Liver (tissue), 9 donors: ENCODE data around the gene WIPF2. TPM values are rescaled to one million over a fixed set of nuclear protein-coding genes. Genes with fewer than 3 reads are reported as not detected.

Experiments used
- DNase-seq: peaks from one replicate; pipeline ENCODE4 v3.0.0-alpha.2; 2017; ENCODE audit warnings: low spot score
- H3K27ac ChIP-seq, 2 donors: one replicate each; pipeline ENCODE4 v1.7.0; 2013; ENCODE audit warnings: inconsistent platforms in 2 of 2, low read length in 2 of 2, control low read depth in 1 of 2, low read depth in 1 of 2, mild to moderate bottlenecking in 1 of 2
- H3K27me3 ChIP-seq, 4 donors: one replicate each; pipeline versions ENCODE4 v1.6.1 to v1.7.0; 2013; ENCODE audit warnings: low read length in 3 of 4, inconsistent platforms in 1 of 4, mild to moderate bottlenecking in 1 of 4, moderate library complexity in 1 of 4; ENCODE audit not compliant: control insufficient read depth in 4 of 4, insufficient read depth in 4 of 4
- H3K36me3 ChIP-seq, 4 donors: one replicate each; pipeline versions ENCODE4 v1.6.1 to v1.7.0; 2013; ENCODE audit warnings: low read length in 3 of 4, mild to moderate bottlenecking in 3 of 4, low read depth in 1 of 4, moderate library complexity in 1 of 4; ENCODE audit not compliant: control insufficient read depth in 4 of 4, insufficient read depth in 3 of 4
- H3K4me1 ChIP-seq, 4 donors: one replicate each; pipeline versions ENCODE4 v1.6.1 to v1.7.0; 2013; ENCODE audit warnings: low read length in 3 of 4, mild to moderate bottlenecking in 3 of 4, moderate library complexity in 1 of 4; ENCODE audit not compliant: control insufficient read depth in 4 of 4, insufficient read depth in 4 of 4
- H3K4me3 ChIP-seq, 3 donors: one replicate each; pipeline versions ENCODE4 v1.6.1 to v1.7.0; 2013; ENCODE audit warnings: low read length in 3 of 3, control low read depth in 1 of 3, low read depth in 1 of 3, mild to moderate bottlenecking in 1 of 3
- H3K9ac ChIP-seq, 2 donors: one replicate each; pipeline ENCODE4 v1.7.0; 2013; ENCODE audit warnings: low read length in 2 of 2, mild to moderate bottlenecking in 2 of 2, moderate library complexity in 2 of 2, control low read depth in 1 of 2, low read depth in 1 of 2
- H3K9me3 ChIP-seq, 4 donors: one replicate each; pipeline versions ENCODE4 v1.6.1 to v1.7.0; 2013; ENCODE audit warnings: low read length in 3 of 4; ENCODE audit not compliant: control insufficient read depth in 4 of 4
- EGR1 ChIP-seq, 2 donors: IDR thresholded peaks; 2 replicates each; pipeline ENCODE4 v1.6.1; 2016 to 2018; ENCODE audit warnings: antibody characterized with exemption in 2 of 2, low read depth in 2 of 2
- FOXA1 ChIP-seq: IDR thresholded peaks from 2 replicates; pipeline ENCODE4 v1.6.1; 2016; ENCODE audit warnings: antibody characterized with exemption
- FOXA2 ChIP-seq: IDR thresholded peaks from 2 replicates; pipeline ENCODE4 v1.6.1; 2016; ENCODE audit warnings: antibody characterized with exemption
- GABPA ChIP-seq, 2 donors: IDR thresholded peaks in 1 of 2; conservative IDR thresholded peaks in 1 of 2; 2 replicates each; pipeline ENCODE4 v1.6.1; 2016; ENCODE audit warnings: antibody characterized with exemption in 2 of 2, mild to moderate bottlenecking in 1 of 2, moderate library complexity in 1 of 2
- HNF4A ChIP-seq, 2 donors: conservative IDR thresholded peaks; 2 replicates each; pipeline ENCODE4 v1.6.1; 2016; ENCODE audit warnings: antibody characterized with exemption in 2 of 2, mild to moderate bottlenecking in 2 of 2
- HNF4G ChIP-seq: IDR thresholded peaks from 2 replicates; pipeline ENCODE4 v1.6.1; 2016; ENCODE audit warnings: antibody characterized with exemption
- JUND ChIP-seq, 2 donors: IDR thresholded peaks; 2 replicates each; pipeline ENCODE4 v1.6.1; 2016; ENCODE audit warnings: antibody characterized with exemption in 2 of 2
- NR2F2 ChIP-seq: IDR thresholded peaks from 2 replicates; pipeline ENCODE4 v1.6.1; 2016; ENCODE audit warnings: antibody characterized with exemption
- RAD21 ChIP-seq, 2 donors: IDR thresholded peaks; 2 replicates each; pipeline ENCODE4 v1.6.1; 2016; ENCODE audit warnings: antibody characterized with exemption in 2 of 2, mild to moderate bottlenecking in 2 of 2
- RXRA ChIP-seq, 2 donors: IDR thresholded peaks; 2 replicates each; pipeline ENCODE4 v1.6.1; 2017 to 2018; ENCODE audit warnings: antibody characterized with exemption in 2 of 2, mild to moderate bottlenecking in 1 of 2
- SP1 ChIP-seq: IDR thresholded peaks from 2 replicates; pipeline ENCODE4 v1.6.1; 2018; ENCODE audit warnings: antibody characterized with exemption, mild to moderate bottlenecking
- TAF1 ChIP-seq: conservative IDR thresholded peaks from 2 replicates; pipeline ENCODE4 v1.6.1; 2016; ENCODE audit warnings: antibody characterized with exemption, mild to moderate bottlenecking
- YY1 ChIP-seq: IDR thresholded peaks from 2 replicates; pipeline ENCODE4 v1.6.1; 2016; ENCODE audit warnings: antibody characterized with exemption, mild to moderate bottlenecking
- WGBS: extraction: QIAGEN DNeasy Blood & Tissue Kit; methylation state at CpG from one replicate; pipeline ENCODE4 v1.1.7; 2013; 5-methylcytosine and 5-hydroxymethylcytosine counted together
- polyA plus RNA-seq, 2 donors: library from polyadenylated mRNA; stranded (reverse) in 1 of 2; unstranded in 1 of 2; fragments of 200-250 nt in 1 of 2; fragments of >200 nt in 1 of 2; fragmentation: Nextera tagmentation in 1 of 2; extraction: Ambion mirVana in 1 of 2; gene quantifications; one replicate each; pipeline versions ENCODE4 v1.2.1 to v1.2.3, GENCODE V29; 2013 to 2015
- total RNA-seq, 2 donors: library from RNA; depleted of rRNA; stranded (reverse); fragments of >200 nt; gene quantifications; one replicate each; pipeline ENCODE4 v1.2.3, GENCODE V29; 2014
- TF ChIP-seq, protein P1 (sequence below): IDR thresholded peaks from 2 replicates; pipeline ENCODE4 v1.6.1; 2016; ENCODE audit warnings: antibody characterized with exemption
- TF ChIP-seq, protein P2 (sequence below): IDR thresholded peaks from 2 replicates; pipeline ENCODE4 v1.6.1; 2016; ENCODE audit warnings: antibody characterized with exemption
- TF ChIP-seq, protein P3 (sequence below): IDR thresholded peaks from 2 replicates; pipeline ENCODE4 v1.6.1; 2016; ENCODE audit warnings: antibody characterized with exemption
- TF ChIP-seq, protein P4 (sequence below): fragments of 150-350 bp; IDR thresholded peaks from 2 replicates; pipeline ENCODE4 v1.5.1; 2017; ENCODE audit warnings: improper control_type of control experiment, low read depth, low read length; ENCODE audit not compliant: missing input control
- TF ChIP-seq, protein P5 (sequence below): IDR thresholded peaks from 2 replicates; pipeline ENCODE4 v1.6.1; 2016; ENCODE audit warnings: antibody characterized with exemption, mild to moderate bottlenecking
- donor health status: healthy.
- donor health status: healthy.
- donor health status: healthy.
- donor health status: healthy.
- donor health status: healthy.

WIPF2 gene
- total and polyA plus RNA-seq, 4 donors = 4.4 to 5.6 (median 5.2) TPM

DNA sequence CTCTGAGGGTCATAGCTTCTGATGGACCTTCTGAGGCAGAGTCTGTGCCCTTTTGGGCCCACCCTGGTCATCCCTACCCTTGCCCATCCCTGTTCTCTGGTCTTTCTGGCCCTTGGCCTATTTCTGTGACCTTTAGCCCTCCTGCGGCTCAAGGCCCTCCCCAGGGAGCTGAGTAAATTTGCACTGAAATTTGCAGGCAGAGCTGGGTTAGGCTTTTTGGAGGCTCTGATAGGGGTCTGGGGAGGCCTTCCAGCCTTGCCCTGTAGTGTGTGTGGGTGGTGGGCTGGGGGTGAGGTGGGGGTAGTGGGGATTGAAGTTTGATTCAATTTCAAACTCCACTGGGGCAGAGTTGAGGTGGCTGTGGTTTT, 107.7 kb downstream of the WIPF2 start:
- Histone ChIP-seq H3K36me3 (no peaks in the 10 kb centered on the region), H3K9me3 (no peaks in the 10 kb centered on the region), H3K27me3 (no peaks in the 10 kb centered on the region), H3K9ac (peak overlapping the region in 1 of 2 donors; percentile 18), H3K4me3 (peak overlapping the region in 1 of 3 donors; percentile 9), H3K4me1 (peaks cover 39 to 98% (median 89%) of the 10 kb centered on the region in 4 donors), H3K27ac (peak overlapping the region; percentile 75 to 84)
- WGBS = 9% methylated on average over 1 of the region's 1 CpG
- TF ChIP-seq FOXA2 (no peak), RXRA (IDR thresholded peaks at IDR 0.05) (peak in 1 of 2 donors; percentile 30), SP1 (peak; percentile 52), JUND (IDR thresholded peaks at IDR 0.05) (no peak), HNF4A (conservative IDR thresholded peaks at IDR 0.05) (peak; percentile 50 to 57), GABPA (IDR thresholded peaks at IDR 0.05 in 1 of 2, conservative IDR thresholded peaks at IDR 0.05 in 1 of 2) (no peak), NR2F2 (peak; percentile 92), FOXA1 (no peak), RAD21 (IDR thresholded peaks at IDR 0.05) (no peak), EGR1 (IDR thresholded peaks at IDR 0.05; ENCODE audit: low read depth in 2 of 2) (no peak), TAF1 (no peak), YY1 (no peak), HNF4G (peak; percentile 7)
- TF ChIP-seq, protein P1, sequence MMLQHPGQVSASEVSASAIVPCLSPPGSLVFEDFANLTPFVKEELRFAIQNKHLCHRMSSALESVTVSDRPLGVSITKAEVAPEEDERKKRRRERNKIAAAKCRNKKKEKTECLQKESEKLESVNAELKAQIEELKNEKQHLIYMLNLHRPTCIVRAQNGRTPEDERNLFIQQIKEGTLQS = no peak
- TF ChIP-seq, protein P2, sequence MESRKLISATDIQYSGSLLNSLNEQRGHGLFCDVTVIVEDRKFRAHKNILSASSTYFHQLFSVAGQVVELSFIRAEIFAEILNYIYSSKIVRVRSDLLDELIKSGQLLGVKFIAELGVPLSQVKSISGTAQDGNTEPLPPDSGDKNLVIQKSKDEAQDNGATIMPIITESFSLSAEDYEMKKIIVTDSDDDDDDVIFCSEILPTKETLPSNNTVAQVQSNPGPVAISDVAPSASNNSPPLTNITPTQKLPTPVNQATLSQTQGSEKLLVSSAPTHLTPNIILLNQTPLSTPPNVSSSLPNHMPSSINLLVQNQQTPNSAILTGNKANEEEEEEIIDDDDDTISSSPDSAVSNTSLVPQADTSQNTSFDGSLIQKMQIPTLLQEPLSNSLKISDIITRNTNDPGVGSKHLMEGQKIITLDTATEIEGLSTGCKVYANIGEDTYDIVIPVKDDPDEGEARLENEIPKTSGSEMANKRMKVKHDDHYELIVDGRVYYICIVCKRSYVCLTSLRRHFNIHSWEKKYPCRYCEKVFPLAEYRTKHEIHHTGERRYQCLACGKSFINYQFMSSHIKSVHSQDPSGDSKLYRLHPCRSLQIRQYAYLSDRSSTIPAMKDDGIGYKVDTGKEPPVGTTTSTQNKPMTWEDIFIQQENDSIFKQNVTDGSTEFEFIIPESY = no peak
- TF ChIP-seq, protein P3, sequence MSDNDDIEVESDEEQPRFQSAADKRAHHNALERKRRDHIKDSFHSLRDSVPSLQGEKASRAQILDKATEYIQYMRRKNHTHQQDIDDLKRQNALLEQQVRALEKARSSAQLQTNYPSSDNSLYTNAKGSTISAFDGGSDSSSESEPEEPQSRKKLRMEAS = no peak
- TF ChIP-seq, protein P4, sequence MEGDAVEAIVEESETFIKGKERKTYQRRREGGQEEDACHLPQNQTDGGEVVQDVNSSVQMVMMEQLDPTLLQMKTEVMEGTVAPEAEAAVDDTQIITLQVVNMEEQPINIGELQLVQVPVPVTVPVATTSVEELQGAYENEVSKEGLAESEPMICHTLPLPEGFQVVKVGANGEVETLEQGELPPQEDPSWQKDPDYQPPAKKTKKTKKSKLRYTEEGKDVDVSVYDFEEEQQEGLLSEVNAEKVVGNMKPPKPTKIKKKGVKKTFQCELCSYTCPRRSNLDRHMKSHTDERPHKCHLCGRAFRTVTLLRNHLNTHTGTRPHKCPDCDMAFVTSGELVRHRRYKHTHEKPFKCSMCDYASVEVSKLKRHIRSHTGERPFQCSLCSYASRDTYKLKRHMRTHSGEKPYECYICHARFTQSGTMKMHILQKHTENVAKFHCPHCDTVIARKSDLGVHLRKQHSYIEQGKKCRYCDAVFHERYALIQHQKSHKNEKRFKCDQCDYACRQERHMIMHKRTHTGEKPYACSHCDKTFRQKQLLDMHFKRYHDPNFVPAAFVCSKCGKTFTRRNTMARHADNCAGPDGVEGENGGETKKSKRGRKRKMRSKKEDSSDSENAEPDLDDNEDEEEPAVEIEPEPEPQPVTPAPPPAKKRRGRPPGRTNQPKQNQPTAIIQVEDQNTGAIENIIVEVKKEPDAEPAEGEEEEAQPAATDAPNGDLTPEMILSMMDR = no peak
- TF ChIP-seq, protein P5, sequence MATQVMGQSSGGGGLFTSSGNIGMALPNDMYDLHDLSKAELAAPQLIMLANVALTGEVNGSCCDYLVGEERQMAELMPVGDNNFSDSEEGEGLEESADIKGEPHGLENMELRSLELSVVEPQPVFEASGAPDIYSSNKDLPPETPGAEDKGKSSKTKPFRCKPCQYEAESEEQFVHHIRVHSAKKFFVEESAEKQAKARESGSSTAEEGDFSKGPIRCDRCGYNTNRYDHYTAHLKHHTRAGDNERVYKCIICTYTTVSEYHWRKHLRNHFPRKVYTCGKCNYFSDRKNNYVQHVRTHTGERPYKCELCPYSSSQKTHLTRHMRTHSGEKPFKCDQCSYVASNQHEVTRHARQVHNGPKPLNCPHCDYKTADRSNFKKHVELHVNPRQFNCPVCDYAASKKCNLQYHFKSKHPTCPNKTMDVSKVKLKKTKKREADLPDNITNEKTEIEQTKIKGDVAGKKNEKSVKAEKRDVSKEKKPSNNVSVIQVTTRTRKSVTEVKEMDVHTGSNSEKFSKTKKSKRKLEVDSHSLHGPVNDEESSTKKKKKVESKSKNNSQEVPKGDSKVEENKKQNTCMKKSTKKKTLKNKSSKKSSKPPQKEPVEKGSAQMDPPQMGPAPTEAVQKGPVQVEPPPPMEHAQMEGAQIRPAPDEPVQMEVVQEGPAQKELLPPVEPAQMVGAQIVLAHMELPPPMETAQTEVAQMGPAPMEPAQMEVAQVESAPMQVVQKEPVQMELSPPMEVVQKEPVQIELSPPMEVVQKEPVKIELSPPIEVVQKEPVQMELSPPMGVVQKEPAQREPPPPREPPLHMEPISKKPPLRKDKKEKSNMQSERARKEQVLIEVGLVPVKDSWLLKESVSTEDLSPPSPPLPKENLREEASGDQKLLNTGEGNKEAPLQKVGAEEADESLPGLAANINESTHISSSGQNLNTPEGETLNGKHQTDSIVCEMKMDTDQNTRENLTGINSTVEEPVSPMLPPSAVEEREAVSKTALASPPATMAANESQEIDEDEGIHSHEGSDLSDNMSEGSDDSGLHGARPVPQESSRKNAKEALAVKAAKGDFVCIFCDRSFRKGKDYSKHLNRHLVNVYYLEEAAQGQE = no peak
- DNase-seq = no peak
